Glomerular visceral epithelial cell (primary cell): ENCODE data around the gene AOPEP.

ENCODE experiments used
- DNase-seq: peaks from one replicate; pipeline ENCODE4 v3.0.0-alpha.2; 2016; ENCODE audit errors: extremely low spot score

Gene AOPEP

DNA sequence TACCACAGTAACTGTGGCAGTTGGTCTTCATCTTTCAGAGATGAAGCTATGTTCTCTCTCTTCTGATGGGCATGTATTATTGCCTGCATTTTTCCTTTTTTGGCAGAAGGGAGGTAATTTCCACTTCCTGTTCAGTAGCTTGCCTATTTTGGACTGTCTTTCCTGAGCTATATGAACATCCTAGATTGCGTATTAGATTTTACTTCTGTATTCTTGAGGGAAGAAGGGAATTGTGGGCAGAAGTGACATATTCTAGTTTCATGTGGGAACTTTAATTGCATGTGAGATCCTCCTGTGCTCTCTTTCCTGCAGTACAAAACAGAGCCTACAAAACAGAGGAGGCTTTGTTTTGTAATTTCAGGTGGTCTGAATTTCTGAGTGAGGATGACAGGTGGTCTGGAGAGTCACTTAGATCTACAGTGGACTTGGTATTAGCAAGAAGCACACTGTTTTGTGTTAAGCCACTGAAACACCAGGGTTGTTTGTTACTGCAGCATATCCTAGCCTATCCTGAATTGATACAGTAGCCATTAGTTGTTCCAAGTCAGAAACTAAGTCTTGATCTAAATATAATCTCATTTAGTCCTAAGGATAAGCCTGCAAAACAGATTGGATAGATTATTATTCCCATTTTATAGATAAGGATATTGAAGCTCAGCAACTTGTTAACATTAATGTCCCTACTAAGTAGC, 68.1 kb downstream of the AOPEP start:
- no peak for DNase-seq

DNA sequence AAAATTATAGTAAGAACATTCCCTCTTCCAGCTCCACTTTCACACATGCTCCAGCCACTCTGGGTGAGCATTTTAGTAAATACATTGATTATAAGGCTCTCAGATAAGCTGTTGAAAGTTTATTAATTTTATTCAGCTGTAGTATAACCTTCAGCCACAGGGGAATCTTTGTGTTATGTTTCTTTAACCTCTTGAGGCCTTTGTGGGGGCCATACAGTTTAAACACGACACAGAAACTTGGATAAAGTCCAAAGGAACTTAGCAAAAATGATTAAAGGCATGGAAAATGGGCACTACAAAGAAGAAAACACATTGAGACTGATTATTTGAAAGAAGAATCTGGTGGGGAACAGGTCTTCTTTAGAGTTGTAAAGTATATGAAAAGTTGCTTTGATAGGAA, 70.2 kb downstream of the AOPEP start:
- DNase-seq: no peak

DNA sequence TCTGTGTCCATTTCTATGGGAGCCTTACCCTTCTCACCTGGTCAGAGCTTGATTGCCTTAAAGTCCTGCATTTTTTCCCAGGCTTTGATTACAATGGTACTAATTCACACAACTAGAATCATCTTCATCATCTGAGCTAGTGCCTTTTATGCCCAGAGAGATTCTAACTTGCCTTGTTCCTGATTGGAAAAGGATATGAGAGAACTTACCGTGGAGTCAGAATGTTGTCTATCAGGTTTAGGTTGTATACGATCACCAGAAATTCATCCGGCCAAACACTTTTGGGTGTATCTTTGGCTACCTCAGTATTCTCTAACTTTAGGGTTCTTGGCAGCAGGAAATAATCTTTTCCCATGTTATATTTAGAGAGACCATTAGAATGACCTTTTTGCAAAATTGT, 71.7 kb downstream of the AOPEP start:
- DNase-seq: no peak

DNA sequence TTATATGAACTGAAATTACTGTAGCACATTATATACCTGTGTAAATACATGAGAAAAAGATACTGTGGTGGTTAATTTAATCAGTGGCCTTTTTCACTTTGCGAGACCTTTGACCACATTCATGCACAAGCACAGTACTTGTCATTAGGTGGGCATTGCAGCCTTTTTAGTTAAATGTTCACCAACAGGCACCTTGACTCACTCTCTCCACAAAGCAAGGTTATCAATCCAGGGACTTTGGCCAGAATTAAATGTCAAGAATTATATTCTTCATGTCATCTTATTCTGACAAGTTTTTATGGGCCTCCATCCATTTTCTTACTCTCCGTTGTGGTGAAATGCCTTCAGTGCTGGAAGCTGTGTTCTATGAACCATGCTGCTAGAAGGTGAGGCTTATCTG, 72.2 kb downstream of the AOPEP start:
- no peak for DNase-seq

DNA sequence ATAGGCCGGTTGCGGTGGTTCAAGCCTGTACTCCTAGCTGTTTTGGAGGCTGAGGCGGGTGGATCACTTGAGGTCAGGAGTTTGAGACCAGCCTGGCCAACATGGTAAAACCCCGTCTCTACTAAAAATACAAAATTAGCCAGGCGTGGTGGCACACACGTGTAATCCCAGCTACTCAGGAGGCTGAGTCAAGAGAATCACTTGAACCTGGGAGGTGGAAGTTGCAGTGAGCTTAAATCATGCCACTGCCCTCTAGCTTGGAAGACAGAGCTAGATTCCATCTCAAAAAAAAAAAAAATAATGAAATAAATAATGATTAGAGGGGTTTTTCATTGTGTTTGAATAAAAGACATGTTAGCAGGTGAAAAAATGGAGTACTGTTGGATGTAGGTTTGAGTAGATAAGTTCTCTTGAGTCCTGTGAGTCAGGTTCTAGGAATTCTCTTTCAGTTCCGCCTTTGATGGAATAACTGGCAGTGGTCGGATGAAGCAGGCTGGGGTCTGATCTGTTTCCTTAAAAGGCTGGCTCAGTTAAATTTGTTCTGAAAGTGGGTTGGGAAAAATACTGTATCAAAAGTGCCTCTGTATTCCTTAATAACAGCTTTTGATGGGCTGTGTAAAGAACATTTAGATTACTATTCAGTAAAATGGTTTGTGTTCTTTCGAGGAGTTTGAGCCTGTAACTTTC, 73.2 kb downstream of the AOPEP start:
- peak; percentile 82 for DNase-seq

DNA sequence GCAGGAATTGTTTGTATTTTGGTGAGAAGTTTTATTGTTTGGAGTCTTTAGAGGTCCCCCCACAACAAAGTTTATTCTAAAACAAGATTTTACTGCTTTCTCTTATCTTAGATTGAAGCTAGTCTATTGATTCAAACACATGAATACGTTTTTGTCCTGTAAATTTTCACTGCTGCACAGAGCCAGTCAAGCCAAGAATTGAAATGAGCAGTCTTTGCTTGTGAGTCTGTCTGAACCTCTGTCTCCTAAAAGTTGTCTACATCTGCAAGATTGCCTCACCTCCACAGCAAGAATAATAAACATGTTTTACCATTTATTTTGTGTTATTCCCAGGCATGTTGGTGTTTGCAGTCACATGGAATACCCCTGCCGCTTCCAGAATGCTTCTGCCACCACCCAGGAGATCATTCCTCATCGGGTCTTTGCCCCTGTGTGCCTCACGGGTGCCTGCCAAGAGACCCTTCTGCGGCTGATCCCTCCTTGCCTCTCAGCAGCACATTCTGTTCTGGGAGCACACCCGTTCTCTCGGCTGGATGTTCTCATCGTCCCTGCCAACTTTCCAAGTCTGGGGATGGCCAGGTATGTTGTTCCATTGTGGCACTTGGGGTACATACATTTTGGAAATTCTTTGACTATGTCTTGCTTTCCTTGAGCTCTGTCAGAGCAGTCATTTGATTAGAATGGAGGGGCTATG, 74.1 kb downstream of the AOPEP start:
- DNase-seq: no peak

DNA sequence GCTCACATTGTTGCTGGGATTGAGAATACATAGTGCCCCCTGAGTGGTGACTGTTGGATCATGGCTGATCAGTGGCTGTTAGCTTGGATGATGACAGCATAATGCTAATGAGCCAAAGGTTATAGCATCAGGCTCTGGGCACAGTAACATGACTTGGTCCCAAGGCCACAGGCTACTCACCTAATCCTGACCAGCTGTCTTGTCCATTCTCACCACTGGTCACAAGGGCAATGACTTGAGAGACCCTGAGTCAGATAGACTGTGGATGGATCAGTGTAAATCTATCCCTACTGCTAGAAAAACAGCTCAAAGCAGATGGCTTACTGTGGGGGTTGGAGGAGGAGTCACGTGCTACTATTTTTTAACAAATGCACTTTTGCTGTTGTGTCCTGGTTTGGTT, 74.7 kb downstream of the AOPEP start:
- peak; percentile 47 for DNase-seq

DNA sequence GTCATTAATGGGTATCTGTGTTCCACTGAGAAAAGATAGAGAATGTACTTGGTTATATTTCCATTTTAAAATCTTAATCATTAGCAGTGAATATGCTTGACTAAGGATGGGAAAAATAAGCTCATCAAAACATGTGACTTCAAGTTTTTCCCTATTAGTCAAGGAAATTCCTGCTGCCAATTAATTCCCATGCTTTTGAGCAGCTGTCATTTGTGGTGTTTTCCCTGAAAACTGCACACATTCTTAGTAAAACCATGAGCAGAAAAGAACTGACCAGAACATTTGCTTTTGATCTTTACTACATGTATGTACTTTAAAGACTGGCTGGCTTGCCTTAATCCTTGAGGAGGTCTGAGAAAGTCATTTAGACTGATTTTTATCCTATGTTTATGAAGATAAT, 75.2 kb downstream of the AOPEP start:
- DNase-seq: peak; percentile 45

DNA sequence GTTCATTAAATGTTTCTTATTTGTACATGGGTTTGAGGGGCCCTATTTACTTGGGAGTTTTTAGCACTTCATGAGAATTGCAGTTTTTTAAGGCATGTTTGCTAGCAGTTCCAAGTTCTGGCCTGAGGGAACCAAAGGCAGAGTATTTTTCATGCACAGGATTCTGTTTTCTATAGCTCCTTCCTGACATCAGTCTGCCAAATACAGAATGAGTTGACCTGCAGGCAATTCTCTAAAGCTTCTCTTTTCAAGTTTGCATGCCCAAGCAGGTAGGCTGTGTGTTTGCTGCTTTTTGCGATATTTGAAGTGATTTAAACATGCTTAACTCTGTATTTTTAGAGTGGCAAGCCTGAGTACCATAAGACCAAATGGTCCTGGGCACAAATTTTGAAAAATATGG, 75.8 kb downstream of the AOPEP start:
- no peak for DNase-seq

DNA sequence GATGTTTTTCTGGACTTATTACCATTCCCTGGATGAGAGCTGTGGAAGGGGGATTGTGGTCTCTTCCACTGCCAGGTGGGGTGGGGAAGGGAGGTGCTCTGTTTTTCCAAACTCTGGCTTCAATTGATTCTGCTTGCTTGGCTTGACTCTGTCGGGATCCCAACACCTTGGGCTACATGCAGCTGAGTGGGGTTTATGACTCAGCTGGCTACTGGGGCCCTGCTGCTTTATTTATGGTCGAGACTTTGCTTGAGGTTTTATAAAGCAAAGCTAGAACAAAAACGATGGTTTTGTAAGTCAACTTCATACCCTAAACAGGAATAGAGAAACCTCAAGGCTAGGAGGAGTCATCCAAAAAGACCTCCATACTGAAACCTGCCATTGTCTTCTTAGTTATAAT, 76.3 kb downstream of the AOPEP start:
- DNase-seq: peak; percentile 73

DNA sequence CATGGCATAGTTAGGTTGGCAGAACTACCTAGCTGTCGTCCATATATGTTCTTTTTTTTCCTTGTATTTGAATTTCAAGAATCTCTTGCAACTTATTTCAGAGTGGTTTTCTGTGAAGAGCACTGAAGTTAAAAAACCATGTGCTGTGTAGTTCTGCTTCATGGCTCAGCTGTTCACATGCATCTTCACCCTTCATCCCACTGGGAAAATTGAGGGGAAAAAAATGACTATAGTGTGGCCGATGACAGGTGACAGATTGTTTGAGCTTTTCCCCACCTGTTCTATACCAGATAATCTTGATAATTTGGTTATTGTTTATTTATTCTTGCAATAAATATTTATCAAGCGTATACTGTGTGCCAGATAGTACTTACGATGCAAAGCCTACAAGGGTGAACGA, 77.8 kb downstream of the AOPEP start:
- no peak for DNase-seq

DNA sequence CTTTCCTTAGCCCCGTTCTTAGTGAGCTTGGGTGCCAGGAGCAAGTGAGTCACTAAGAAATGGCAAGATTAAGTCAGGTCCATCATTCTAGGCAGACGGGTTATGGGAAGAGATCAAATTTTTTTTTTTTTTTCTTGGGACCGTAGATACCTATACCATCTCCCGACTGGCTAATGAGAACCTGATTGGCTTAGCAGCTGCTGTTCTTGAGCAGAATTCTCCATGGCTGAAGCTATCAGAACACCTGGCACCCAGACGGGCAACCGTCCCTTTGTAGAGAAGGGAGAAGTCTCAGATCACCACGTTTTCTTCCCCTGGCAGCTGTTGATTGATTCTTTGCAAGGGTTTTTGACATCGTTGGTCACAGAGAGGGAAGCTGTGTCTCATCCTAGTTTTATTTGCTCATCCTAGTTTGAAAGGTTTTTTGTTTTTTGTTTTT, 78.6 kb downstream of the AOPEP start:
- DNase-seq: no peak

DNA sequence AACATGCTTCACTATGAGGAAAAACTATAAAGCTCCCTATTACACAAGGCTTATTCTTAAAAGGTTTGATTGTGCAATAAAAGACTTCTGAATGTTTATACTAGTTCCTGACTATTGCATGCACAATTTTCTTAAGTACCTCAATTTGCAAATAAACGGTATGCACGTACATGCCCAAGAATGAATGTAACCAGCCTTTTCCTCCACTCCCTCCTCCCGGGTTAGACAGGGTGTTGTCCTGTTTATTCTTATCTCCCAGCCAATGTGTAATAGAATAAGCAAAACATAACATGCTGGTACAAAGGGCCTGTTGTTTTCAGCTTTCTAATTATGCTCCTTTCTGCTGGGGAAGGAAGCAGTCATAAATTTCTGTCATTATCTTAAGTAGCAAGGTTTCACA, 79.1 kb downstream of the AOPEP start:
- no peak for DNase-seq

DNA sequence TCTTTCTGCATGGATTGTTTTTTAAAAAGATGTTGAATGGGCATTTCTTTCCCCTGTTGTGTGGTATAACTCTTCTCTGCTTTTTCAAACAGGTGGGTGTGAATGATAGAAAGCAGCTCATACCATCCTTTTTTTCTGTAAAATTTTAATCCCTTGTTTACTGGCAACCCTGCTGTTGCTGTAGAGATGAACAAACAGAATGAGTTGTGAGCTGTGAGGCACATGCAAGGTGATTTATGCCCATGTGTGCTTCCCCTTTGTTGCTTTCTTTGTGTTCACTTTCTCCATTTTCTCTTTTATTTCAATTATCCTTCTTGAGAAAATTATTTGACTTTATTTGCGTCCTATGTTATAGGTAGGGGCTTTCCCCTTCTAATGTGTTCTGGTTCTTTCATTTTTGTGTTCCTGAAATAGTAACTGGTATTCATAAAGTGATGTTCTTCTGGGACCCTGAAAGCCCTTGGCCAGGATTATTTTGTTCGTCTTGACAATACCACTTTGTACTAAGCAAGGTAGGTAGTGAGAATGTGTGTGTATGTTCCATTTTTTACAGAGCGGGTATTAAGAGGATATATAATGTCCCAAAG, 79.9 kb downstream of the AOPEP start:
- no peak for DNase-seq

DNA sequence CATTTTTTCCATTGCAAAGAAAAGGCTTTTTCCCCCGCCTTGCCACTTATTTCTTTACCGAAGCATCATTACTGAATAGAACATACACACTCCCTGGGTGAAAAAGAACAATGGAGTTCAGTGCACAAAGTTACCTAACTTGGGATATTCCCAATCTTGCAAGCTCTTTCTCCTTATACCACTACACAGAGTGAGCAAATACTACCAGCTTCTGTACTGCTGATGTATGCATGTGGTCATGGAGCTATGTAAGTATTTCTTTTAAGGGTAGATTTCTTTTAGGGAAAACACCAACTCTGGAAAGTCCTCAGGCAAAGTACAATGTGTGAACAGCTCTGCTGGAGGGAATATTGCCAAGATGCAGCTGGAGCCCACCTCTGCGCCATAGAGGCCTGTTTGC, 81.1 kb downstream of the AOPEP start:
- DNase-seq: no peak

DNA sequence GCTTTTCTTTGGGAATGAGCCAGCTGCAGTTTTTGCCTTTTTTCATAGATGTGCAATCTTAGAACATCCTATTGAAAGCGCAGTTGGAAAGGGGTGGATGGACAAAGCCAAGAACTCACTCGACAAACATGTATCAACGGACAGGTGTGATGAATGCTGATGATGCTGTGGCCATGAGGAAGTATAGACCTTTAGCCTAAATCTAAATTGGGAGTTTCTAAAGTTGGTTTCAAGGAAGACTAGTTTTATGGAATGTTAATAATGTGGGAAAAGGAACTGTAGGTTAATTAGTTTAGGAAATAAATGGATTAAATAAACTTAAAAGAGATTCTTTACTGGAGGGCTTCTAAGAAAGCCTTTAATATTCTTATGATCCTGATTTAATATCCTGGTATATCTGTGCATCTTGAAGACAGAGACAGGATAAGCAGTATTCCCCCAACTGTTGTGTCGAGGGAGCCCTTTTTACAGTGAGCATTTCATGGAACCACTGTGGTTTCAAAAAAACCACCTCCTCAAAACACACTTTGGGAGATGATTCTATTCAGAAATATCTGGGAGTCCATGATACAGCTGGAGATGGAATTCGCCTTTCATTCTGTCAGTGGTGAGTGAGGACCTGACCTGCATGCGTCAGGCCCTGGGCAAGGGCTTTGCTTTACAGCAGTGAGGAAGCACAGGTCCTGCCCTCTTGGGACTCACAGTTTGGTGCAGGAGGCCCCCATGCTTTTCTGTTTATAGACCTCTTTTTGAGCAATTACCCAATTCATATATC, 82.6 kb downstream of the AOPEP start:
- peak; percentile 81 for DNase-seq

DNA sequence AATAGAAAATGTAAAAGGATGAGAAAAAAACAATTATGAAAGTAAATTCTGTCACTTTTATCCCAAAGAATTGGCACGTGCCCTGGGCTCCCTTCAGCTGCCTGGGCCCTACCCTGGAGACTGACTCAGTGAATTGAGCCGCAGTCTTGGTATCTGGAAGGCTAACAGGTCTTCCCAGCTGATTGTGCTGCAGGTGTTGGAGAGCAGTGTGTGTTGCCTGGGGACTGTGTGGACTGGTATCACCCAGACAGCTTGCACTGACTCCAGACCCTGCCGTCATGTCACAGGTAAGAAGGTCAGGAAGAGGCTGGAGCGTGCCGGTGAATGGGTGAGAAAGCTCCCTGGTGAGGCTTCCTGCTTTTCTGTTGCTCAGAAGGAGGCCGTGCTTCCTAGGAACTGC, 83.3 kb downstream of the AOPEP start:
- no peak for DNase-seq

DNA sequence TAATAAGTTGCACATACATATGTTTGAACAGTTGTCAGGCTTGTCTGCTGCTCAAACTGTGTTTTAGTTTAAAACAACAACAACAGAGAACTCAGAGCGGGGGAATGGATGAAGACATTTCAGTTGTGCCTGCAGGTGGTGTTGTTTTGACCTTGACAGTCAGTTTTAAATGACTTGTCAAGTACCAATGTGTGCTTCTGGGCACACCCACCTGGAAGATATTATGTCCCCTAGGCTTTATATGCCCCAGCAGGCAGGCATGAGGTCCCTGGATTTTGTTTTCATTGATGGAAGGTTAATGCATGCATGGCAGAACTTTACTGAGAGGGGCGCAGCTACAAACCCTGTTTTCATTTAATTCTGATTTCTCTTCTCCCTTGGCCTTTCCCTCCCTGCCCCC, 84.6 kb downstream of the AOPEP start:
- no peak for DNase-seq

DNA sequence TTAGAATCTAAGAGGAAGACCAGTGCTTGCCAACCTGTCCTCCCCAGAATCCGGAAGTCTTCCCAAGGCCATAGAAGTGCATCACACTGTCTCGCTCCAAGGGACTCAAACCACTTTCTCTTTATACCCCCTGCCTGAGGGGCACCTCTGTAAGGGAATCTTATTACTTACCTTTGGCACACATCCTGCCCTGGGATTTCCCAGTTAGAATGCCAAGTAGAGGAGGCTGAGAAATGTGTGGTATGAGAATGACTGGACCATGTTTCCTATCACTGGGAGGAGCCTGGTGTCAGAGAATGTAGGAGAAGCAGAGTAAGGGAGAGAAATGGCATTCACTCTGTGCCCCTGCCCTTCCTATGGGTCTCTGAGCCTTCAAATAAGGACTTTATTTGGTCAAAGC, 85.8 kb downstream of the AOPEP start:
- peak; percentile 94 for DNase-seq

DNA sequence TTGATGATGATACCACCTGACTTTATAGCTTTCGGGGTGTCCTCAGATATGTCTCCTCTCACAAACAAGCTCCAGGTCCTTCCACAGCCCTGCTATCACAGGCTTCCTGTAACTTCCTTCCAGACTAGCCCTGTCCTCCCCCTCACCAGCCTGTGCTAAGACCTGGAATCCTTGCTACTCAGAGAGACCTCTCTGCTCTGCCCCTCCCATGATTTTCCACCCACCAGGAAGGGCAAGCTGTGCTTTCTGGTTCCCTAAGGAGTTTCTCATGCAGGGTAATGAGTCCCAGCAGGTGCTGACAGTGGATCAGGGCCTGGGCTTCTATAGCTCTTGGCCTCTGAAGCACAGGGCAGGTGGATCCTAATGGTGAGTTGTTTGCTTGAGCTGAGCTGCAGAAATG, 86.9 kb downstream of the AOPEP start:
- no peak for DNase-seq

DNA sequence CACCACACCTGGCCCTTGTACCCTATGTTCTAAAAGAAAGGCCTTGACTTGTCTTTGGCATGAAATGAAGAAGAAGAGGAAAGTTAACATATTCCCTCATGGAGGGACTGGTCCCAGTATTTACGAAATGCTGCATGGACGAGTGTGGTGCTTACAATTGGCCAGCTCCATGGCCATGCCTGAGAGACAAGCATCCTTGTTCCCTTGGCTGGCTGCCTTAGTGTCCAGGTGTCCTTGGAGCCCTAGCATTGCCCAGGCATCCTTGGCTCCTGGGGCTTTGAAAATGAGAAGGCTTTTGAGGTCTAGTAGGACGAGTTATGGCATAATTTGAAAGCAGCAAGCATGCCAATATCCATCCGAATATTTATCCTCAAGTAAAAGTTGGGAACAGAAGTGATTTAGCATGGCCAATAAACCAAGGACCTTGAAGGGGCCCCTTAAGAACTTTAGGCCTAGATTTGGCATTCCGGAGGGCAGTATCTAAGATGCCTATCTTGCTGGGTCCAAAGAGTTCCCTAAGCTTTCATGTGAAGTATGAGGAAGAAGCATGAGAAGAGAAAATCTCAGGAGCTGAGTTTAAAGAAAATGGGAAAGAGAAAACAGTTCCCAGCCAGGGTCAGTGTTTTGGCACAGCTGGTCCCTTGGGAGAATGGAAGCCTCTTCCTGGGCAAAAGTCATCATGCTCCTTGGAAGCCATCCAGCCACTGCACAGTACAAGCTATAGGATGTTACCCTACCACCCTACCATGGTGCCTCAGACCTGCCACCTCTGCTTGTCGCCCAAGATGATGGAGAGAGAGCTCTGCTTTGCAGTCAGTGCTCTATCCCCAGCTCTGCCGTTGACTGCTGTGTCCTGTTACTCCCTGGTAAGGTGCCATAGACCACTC, 91.0 kb downstream of the AOPEP start:
- no peak for DNase-seq
